ENCODE measurements around the gene DKC1. TPM values are rescaled to one million over a fixed set of nuclear protein-coding genes. Genes with fewer than 3 reads are reported as not detected.

DKC1 gene
- total RNA-seq: 26.1 TPM
- long read RNA-seq, transcript DKC1-201 (15 exons, 2,577 nt): major isoform, 41 of 60 reads
- long read RNA-seq, partial matches to known transcripts: 19 of 60 reads
- long read RNA-seq, other reads (novel, unspliced or antisense): 0 of 60 reads

DNA sequence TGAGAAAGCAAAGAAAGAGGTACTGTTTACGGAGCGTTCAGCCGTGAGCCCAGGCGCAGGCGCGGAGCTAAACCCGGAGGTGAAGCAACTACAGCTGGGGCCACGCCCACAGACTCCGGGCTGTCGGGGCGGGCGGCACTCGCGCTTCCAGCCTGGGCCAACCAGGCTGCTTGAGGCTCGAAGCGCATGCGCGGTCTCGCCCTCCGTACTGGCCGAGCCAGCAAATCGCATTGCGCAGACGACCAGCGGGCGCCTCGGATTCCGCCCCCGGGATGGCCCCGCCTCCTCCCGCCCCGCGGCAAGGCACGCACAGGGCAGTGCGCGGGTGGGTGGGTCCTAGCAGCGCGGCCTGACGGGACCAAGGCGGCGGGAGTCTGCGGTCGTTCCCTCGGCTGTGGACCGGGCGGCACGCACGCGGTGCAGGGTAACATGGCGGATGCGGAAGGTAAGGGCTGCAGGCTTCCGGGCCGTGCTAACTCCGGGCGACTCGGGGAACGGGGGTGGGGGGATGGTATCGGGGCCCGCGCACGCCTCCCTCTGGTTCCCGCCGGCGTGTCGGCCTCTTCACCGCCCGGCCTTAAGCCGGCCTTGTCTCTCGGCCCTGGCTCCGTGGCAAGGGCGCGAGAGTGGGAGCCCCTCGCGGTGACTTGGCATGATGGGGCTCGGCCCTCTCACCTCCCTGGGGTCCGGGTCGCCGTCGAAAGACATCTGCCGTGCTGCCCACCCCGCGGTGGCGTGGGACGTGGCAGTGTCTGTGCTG lies at the start of gene DKC1:
TSS of gene DKC1 (plus strand) at position 328 of the 760 bp plus-strand sequence. CDS start at position 430, 102 bp downstream.
- peak within 1 kb of the TSS; percentile 78 for H3K27ac ChIP-seq
- ATAC-seq (peak; percentile 98), DNase-seq (peak; percentile 98)
- no peaks in the 10 kb centered on the region for H3K4me1 ChIP-seq
- TF ChIP-seq, protein P1, sequence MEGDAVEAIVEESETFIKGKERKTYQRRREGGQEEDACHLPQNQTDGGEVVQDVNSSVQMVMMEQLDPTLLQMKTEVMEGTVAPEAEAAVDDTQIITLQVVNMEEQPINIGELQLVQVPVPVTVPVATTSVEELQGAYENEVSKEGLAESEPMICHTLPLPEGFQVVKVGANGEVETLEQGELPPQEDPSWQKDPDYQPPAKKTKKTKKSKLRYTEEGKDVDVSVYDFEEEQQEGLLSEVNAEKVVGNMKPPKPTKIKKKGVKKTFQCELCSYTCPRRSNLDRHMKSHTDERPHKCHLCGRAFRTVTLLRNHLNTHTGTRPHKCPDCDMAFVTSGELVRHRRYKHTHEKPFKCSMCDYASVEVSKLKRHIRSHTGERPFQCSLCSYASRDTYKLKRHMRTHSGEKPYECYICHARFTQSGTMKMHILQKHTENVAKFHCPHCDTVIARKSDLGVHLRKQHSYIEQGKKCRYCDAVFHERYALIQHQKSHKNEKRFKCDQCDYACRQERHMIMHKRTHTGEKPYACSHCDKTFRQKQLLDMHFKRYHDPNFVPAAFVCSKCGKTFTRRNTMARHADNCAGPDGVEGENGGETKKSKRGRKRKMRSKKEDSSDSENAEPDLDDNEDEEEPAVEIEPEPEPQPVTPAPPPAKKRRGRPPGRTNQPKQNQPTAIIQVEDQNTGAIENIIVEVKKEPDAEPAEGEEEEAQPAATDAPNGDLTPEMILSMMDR (IDR thresholded peaks at IDR 0.05): peak; percentile 27
- no peaks in the 10 kb centered on the region for H3K27me3 ChIP-seq (ENCODE audit: low read depth)
- intact Hi-C loops (cut with DNase I): no loop called here
- H3K4me3 ChIP-seq: peak within 1 kb of the TSS; percentile 70
- peaks cover 24% of the 10 kb centered on the region for H3K36me3 ChIP-seq
- H3K9me3 ChIP-seq: no peaks in the 10 kb centered on the region

DNA sequence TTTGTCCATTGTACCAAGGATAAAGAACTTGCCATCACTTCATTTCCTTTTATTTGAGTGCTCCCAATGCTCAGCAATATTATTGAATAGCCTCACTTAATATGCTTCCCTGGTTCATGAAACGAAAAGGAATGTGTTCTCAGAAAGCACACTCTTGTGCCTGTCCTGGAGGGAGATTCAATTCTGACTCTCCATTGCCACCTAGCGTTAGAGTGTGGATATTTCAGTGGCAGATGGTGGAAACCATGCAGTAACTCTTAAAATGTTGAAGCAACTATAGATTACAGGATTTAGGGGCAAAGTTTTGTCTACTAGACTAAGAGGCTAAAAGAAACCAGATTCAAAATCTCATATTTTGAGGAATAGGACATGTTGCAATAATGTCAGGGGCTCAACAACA lies 47.7 kb upstream of the DKC1 start:
- peaks cover 17% of the 10 kb centered on the region for H3K36me3 ChIP-seq
- intact Hi-C loops (cut with DNase I): no loop called here
- peak; percentile 72 to 75 for ATAC-seq
- no peak overlapping the region for H3K27ac ChIP-seq
- DNase-seq: no peak
- no peak overlapping the region for H3K4me3 ChIP-seq
- TF ChIP-seq, protein P1 (IDR thresholded peaks at IDR 0.05): peak; percentile 66
- peaks cover 32% of the 10 kb centered on the region for H3K4me1 ChIP-seq
- H3K27me3 ChIP-seq (ENCODE audit: low read depth): no peaks in the 10 kb centered on the region
- no peaks in the 10 kb centered on the region for H3K9me3 ChIP-seq

DNA sequence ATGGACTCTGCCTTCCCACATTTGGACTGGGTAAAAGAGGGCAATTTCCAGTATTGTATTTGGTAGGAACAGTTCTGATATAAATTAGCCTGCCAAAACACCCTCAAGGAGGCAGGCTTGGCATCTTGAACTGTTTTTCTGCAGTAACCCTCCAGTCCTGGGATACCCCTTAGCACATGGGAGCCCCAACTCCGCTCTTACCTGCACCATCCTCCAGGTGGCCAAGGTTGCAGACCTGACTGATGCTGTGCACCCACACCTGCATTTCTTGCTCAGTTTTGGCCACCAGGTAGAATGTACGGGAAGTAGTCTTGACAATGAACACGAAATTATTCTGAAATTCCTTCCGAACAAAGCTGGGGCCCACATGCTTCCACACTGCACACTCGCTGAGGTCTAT lies 46.8 kb upstream of the DKC1 start:
- no peak overlapping the region for H3K4me3 ChIP-seq
- no peaks in the 10 kb centered on the region for H3K9me3 ChIP-seq
- TF ChIP-seq, protein P1 (IDR thresholded peaks at IDR 0.05): no peak
- DNase-seq: no peak
- no peaks in the 10 kb centered on the region for H3K27me3 ChIP-seq (ENCODE audit: low read depth)
- intact Hi-C loops (cut with DNase I): no loop called here
- peaks cover 35% of the 10 kb centered on the region for H3K4me1 ChIP-seq
- ATAC-seq: no peak
- H3K27ac ChIP-seq: no peak overlapping the region
- peaks cover 17% of the 10 kb centered on the region for H3K36me3 ChIP-seq

DNA sequence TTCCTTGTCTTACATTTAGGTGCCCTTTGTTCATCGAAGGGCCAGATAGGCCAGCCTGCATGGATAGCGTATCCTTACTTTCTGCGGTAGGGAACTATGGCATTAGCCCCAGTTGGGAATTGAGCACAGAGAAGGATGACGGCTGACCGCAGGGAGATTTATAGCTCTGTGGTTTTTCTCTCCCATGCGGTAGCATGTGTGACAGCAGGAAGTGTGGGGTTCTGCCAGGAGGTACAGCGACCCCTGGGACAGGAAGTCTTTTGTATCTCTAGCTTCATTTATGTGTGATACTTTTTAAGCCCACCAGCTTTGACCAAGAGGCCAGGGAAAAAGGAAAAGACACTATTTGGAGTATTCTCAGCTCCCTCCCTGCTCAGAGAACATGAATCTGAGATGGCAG lies 44.8 kb upstream of the DKC1 start:
- H3K27ac ChIP-seq: peak overlapping the region; percentile 58
- peaks cover 28% of the 10 kb centered on the region for H3K4me1 ChIP-seq
- DNase-seq: no peak
- H3K4me3 ChIP-seq: no peak overlapping the region
- TF ChIP-seq, protein P1 (IDR thresholded peaks at IDR 0.05): no peak
- intact Hi-C loops (cut with DNase I): no loop called here
- H3K36me3 ChIP-seq: peaks cover 1% of the 10 kb centered on the region
- no peaks in the 10 kb centered on the region for H3K9me3 ChIP-seq
- ATAC-seq: no peak
- no peaks in the 10 kb centered on the region for H3K27me3 ChIP-seq (ENCODE audit: low read depth)

DNA sequence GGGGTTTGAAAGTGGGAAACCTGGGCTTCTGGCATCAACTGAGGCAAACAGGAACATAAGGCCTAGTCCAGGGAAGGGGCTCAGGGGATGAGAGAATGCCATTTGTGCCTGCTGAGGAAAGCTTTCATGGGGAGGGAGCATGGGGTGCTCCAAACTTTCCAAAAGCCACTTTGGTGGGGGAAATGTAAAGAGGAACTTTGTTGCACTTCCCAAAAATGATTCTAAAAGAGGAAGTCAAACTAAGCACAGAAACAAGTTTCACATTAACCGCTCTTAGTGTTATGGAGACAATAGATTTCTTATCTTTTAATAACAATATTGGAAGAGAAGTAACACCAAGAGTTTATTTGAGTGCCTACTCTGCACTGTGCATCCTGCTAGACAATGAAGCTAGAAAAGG lies 44.0 kb upstream of the DKC1 start:
- H3K36me3 ChIP-seq: no peaks in the 10 kb centered on the region
- H3K9me3 ChIP-seq: no peaks in the 10 kb centered on the region

More for the DNA sequence above, 44.0 kb upstream of the DKC1 start:
- Histone ChIP-seq H3K4me1 (peaks cover 22% of the 10 kb centered on the region), H3K27me3 (ENCODE audit: low read depth) (no peaks in the 10 kb centered on the region), H3K27ac (peak overlapping the region; percentile 58), H3K4me3 (no peak overlapping the region)
- intact Hi-C loops (cut with DNase I): no loop called here
- TF ChIP-seq, protein P1 (IDR thresholded peaks at IDR 0.05): no peak
- ATAC-seq (peak; percentile 41 to 43), DNase-seq (no peak)

All from lower lobe of right lung (tissue), 2 donors.